Nephron progenitor cell (in vitro differentiated cells): ENCODE results near the gene TAF4.

Experiments
- DNase-seq: peaks from one replicate; pipeline ENCODE4 v3.0.0; 2021
- H3K27ac Mint-ChIP-seq: 2 replicates; pipeline ENCODE4 v1.8.0; 2021; ENCODE audit warnings: mild to moderate bottlenecking, moderate library complexity, mixed read lengths
- H3K27me3 Mint-ChIP-seq: 2 replicates; pipeline ENCODE4 v1.8.0; 2021; ENCODE audit warnings: mild to moderate bottlenecking, low read depth, mixed read lengths; ENCODE audit not compliant: poor library complexity
- H3K36me3 Mint-ChIP-seq: 2 replicates; pipeline ENCODE4 v1.8.0; 2021; ENCODE audit warnings: low read depth, mixed read lengths
- H3K4me1 Mint-ChIP-seq: 2 replicates; pipeline ENCODE4 v1.8.0; 2021; ENCODE audit warnings: mixed read lengths
- H3K4me3 Mint-ChIP-seq: 2 replicates; pipeline ENCODE4 v1.8.0; 2021; ENCODE audit warnings: mild to moderate bottlenecking, moderate library complexity, mixed read lengths
- H3K9me3 Mint-ChIP-seq: 2 replicates; pipeline ENCODE4 v1.8.0; 2021; ENCODE audit warnings: mild to moderate bottlenecking, moderate library complexity, mixed read lengths
- CTCF ChIP-seq: fragments of 200-600 bp; sonication (generic); IDR thresholded peaks from 2 replicates; pipeline ENCODE4 v1.5.0; 2021; ENCODE audit warnings: antibody characterized with exemption

The TAF4 gene

GRCh38 chr20:62006482-62006881 lies 59.2 kb downstream of the TAF4 start:
- no peak for TF ChIP-seq CTCF
- no peak for DNase-seq
- Mint-ChIP-seq H3K36me3 (peaks cover 37% of the 10 kb centered on the region), H3K27ac (no peak overlapping the region), H3K27me3 (no peaks in the 10 kb centered on the region), H3K4me3 (no peak overlapping the region), H3K4me1 (no peaks in the 10 kb centered on the region), H3K9me3 (peaks cover 3% of the 10 kb centered on the region)

DNA sequence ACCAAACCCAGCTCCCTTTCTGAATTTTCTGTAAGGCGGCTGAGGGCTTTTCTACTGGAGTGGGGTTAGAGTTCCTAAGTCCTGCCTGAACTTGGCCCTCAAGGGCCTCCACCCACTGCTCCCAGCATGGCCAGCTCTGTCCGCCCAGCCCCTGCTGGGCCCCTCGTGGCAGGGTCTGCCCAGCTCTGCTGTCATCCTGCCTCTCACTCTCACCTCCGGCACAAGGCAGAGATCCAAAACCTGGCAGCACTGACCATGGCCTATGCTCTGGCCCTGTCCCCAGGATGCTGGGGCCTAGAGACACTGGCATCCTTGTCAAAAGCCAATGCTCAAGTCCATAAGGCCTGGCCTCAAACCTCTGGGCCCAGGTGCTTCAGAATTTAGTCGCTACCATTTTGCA lies 61.1 kb downstream of the TAF4 start:
- H3K27me3 Mint-ChIP-seq = no peaks in the 10 kb centered on the region
- H3K4me1 Mint-ChIP-seq = no peaks in the 10 kb centered on the region
- H3K36me3 Mint-ChIP-seq = peaks cover 51% of the 10 kb centered on the region
- DNase-seq = no peak
- H3K9me3 Mint-ChIP-seq = peaks cover 3% of the 10 kb centered on the region
- TF ChIP-seq CTCF = no peak
- H3K4me3 Mint-ChIP-seq = no peak overlapping the region
- no peak overlapping the region for H3K27ac Mint-ChIP-seq

GRCh38 chr20:62003567-62004405 lies 61.9 kb downstream of the TAF4 start:
- no peak overlapping the region for H3K4me3 Mint-ChIP-seq
- peaks cover 3% of the 10 kb centered on the region for H3K9me3 Mint-ChIP-seq
- H3K4me1 Mint-ChIP-seq = no peaks in the 10 kb centered on the region
- peak overlapping the region; percentile 51 for H3K27ac Mint-ChIP-seq
- peaks cover 60% of the 10 kb centered on the region for H3K36me3 Mint-ChIP-seq
- no peaks in the 10 kb centered on the region for H3K27me3 Mint-ChIP-seq
- no peak for TF ChIP-seq CTCF
- no peak for DNase-seq

DNA sequence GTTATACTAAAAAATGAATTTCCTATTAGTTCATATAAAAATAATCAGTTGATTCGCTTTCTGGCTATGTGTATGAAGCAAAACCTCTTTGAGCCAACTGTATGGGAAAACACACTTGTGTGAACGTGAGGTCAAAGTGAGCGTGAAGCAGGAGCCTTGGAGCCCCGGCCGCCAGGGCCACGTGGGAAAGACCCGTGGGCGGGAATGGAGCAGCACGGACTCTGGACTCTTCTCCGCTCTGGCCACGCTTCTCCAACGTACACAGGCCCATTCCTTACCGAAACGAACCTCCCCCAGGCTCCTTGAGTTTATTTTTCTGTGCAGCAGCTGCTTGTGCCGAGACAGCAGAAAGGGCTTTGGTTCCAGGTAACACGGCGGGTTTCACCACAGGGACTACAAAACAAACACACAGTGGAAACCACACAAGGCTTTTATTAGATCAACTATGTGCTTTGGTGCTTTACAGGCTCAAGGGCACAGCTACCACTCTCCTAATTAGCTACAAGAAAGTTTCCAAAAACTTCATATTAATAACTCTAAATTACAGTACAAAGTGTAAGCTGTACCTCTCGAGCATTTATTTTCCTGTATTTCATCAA lies 62.7 kb downstream of the TAF4 start:
- H3K36me3 Mint-ChIP-seq = peaks cover 66% of the 10 kb centered on the region
- TF ChIP-seq CTCF = no peak
- DNase-seq = no peak
- H3K27me3 Mint-ChIP-seq = no peaks in the 10 kb centered on the region
- no peaks in the 10 kb centered on the region for H3K4me1 Mint-ChIP-seq
- peaks cover 3% of the 10 kb centered on the region for H3K9me3 Mint-ChIP-seq
- H3K4me3 Mint-ChIP-seq = no peak overlapping the region
- no peak overlapping the region for H3K27ac Mint-ChIP-seq

- Mint-ChIP-seq H3K4me1 (no peaks in the 10 kb centered on the region), H3K9me3 (peaks cover 3% of the 10 kb centered on the region), H3K4me3 (no peak overlapping the region), H3K27ac (no peak overlapping the region), H3K36me3 (peaks cover 74% of the 10 kb centered on the region), H3K27me3 (no peaks in the 10 kb centered on the region)
- TF ChIP-seq CTCF = no peak
- no peak for DNase-seq
These were observed 64.4 kb downstream of the TAF4 start for GRCh38 chr20:62001178-62001715.
